Glutamatergic neuron (in vitro differentiated cells): ENCODE results near the gene NEURL1. TPM values are rescaled to one million over a fixed set of nuclear protein-coding genes. Genes with fewer than 3 reads are reported as not detected.

ENCODE experiments used
- DNase-seq: peaks from one replicate; pipeline ENCODE4 v3.0.0; 2022
- H3K27ac Mint-ChIP-seq: one replicate; pipeline ENCODE4 v1.8.0; 2020; ENCODE audit warnings: mild to moderate bottlenecking, mixed read lengths, inconsistent platforms; ENCODE audit not compliant: unreplicated experiment
- H3K27me3 Mint-ChIP-seq: one replicate; pipeline ENCODE4 v1.8.0; 2020; ENCODE audit warnings: mild to moderate bottlenecking, moderate library complexity, mixed read lengths, inconsistent platforms; ENCODE audit not compliant: unreplicated experiment
- H3K36me3 Mint-ChIP-seq: one replicate; pipeline ENCODE4 v1.8.0; 2020; ENCODE audit warnings: mild to moderate bottlenecking, mixed read lengths, inconsistent platforms; ENCODE audit not compliant: unreplicated experiment
- H3K4me1 Mint-ChIP-seq: one replicate; pipeline ENCODE4 v1.8.0; 2020; ENCODE audit warnings: mild to moderate bottlenecking, low read depth, mixed read lengths, inconsistent platforms; ENCODE audit not compliant: unreplicated experiment
- H3K4me3 Mint-ChIP-seq: one replicate; pipeline ENCODE4 v1.8.0; 2020; ENCODE audit warnings: mild to moderate bottlenecking, mixed read lengths, inconsistent platforms; ENCODE audit not compliant: unreplicated experiment
- H3K9me3 Mint-ChIP-seq: one replicate; pipeline ENCODE4 v1.8.0; 2020; ENCODE audit warnings: mild to moderate bottlenecking, moderate library complexity, mixed read lengths, inconsistent platforms; ENCODE audit not compliant: unreplicated experiment
- total RNA-seq: library from RNA; stranded (reverse); fragmentation: NEBNext Ultra II Directional; extraction: Animal tissue kit (Norgen Biotek cat#: 25700); gene quantifications from one replicate; pipeline ENCODE4 v1.2.1, GENCODE V29; 2021; ENCODE audit not compliant: unreplicated experiment
- TF ChIP-seq, protein P1 (sequence below): fragments of 200-600 bp; sonication (generic); IDR thresholded peaks from one replicate; pipeline ENCODE4 v1.5.0; 2021; ENCODE audit not compliant: partially characterized antibody, unreplicated experiment

The NEURL1 gene
- total RNA-seq, 1 donor from 2014 or later = 3.1 TPM

DNA sequence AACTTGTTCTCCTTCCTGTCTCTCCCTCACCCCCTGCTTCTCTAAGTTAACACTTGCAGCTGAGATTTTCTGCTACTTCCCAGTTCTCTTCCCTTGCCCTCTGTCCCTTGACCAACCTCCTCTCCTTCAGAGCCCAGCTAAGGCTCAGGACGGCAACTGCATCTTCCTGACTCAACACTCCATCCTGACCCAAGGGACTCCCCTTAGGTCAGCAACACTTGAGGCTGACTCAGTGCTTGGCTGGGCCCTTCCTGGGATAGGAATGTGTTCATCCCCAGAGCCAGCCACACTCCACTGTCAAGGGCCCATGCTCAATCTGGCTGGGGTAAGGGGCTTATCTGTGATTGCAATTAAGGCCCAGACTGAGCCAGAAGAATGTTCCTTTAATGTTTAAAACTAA, 44.8 kb upstream of the NEURL1 start:
- Mint-ChIP-seq H3K27me3 (peaks cover 2% of the 10 kb centered on the region), H3K27ac (peak overlapping the region; percentile 11), H3K9me3 (peaks cover 8% of the 10 kb centered on the region), H3K4me1 (peaks cover 10% of the 10 kb centered on the region), H3K4me3 (no peak overlapping the region), H3K36me3 (peaks cover 11% of the 10 kb centered on the region)
- no peak for DNase-seq
- TF ChIP-seq, protein P1, sequence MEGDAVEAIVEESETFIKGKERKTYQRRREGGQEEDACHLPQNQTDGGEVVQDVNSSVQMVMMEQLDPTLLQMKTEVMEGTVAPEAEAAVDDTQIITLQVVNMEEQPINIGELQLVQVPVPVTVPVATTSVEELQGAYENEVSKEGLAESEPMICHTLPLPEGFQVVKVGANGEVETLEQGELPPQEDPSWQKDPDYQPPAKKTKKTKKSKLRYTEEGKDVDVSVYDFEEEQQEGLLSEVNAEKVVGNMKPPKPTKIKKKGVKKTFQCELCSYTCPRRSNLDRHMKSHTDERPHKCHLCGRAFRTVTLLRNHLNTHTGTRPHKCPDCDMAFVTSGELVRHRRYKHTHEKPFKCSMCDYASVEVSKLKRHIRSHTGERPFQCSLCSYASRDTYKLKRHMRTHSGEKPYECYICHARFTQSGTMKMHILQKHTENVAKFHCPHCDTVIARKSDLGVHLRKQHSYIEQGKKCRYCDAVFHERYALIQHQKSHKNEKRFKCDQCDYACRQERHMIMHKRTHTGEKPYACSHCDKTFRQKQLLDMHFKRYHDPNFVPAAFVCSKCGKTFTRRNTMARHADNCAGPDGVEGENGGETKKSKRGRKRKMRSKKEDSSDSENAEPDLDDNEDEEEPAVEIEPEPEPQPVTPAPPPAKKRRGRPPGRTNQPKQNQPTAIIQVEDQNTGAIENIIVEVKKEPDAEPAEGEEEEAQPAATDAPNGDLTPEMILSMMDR = no peak

DNA sequence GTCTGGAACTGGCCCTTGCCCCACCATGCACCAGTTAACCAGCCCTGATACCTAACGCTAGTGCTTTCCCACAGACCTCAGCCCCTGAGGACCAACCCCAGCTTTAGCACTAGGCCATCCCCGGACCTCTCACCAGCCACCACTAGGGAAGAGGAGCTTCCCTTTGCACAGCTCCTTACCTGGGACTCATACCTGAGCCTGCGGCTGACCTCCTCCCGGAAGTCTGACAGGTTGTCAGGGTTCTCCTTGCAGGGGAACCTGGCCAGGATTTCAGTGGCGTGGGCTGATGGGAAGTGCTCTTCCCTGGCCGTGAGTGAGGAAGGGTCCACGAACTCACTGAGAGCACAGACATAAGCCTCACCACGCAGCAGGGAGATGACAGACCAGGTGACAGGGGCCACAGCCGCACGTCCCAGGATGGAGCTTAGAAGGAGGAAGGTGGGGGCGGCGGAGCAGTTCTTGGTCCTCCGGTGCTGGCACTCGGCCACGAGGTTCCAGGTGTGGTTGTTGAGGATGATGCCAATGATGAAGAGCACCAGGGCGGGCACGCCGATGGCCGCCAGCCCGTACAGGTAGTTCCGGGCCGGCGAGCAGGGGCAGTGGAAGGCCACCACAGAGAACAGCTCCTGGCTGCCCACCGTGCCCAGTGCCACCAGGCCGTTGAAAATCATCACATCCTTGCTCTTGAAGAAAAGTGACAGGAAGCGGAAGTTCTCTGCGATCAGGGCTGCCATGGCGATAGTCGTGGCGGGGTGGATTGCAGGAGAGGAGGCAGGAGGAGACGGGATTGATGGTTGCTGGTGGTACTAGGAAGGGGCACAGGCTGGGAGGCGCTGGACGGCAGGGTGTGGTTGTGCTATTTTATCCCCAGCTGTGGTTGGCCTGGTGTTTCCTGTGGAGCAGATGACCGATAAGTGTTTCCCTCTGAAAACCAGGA, 44.0 kb upstream of the NEURL1 start:
- no peak for DNase-seq
- peaks cover 8% of the 10 kb centered on the region for H3K9me3 Mint-ChIP-seq
- H3K27ac Mint-ChIP-seq = no peak overlapping the region
- H3K4me3 Mint-ChIP-seq = no peak overlapping the region
- peaks cover 2% of the 10 kb centered on the region for H3K27me3 Mint-ChIP-seq
- peaks cover 11% of the 10 kb centered on the region for H3K36me3 Mint-ChIP-seq
- H3K4me1 Mint-ChIP-seq = peaks cover 10% of the 10 kb centered on the region
- TF ChIP-seq, protein P1 = no peak

DNA sequence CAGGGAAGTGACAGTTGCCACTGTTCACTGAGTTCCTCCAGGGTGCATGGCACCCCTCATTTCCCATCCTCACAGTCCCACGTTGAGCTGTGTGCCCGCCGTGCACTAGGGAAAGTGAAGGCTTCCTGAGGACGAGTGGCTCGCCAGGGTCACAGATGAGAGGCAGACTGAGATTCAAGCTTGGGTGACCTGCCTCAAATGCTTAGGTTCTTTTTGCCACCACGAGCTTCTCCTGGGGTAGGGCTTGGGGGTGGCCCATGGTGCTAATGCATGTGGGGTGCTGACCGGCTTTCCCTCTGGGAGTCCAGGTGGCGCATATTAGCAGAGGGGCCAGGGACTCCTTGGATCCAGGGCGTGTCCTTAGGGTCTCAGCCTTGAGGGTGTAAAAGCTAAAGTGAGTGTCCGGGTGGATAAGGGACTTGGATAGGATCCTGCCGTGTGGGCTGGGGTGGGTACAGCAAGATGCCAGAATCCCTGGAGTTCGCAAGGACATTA, 43.3 kb upstream of the NEURL1 start:
- no peak overlapping the region for H3K27ac Mint-ChIP-seq
- H3K36me3 Mint-ChIP-seq = peaks cover 11% of the 10 kb centered on the region
- H3K4me3 Mint-ChIP-seq = no peak overlapping the region

DNA sequence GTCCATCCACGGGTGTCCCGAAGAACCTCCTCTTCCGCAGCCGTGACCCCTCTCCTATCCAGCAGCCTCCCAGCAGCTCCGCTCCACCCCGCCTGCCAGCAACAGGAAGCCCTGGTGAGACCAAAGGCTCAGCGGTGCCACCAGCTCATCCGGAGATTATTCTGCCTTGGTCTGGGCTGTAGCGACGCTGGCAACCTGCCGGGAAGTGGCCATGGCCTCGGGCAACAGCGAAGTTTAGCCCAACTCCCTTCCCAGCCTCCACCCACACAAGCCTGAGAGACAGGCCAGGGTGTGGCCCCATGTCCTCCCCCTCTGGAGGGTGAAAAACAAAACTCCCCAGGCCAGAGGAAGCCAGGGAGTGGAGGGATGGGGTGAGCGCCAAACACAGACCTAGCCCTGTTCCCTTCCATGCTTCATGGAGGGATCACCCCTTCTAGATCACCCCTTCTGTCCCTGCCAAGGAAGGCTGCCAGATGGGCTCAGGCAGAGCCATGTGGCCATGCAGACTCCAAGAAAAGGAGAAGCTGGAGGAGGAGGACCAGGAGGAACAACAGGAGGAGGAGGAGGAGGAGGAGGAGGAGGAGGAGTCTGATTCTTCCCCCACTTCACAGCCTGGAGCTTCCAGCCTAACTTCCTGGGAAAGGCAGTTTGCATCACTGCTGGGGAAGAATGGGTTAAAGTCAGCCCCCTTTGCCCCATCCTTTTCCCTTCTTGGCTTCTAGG, 42.3 kb upstream of the NEURL1 start:
- Mint-ChIP-seq H3K27me3 (peaks cover 2% of the 10 kb centered on the region), H3K4me1 (peaks cover 10% of the 10 kb centered on the region), H3K9me3 (peaks cover 8% of the 10 kb centered on the region), H3K36me3 (peaks cover 11% of the 10 kb centered on the region), H3K4me3 (no peak overlapping the region), H3K27ac (no peak overlapping the region)
- TF ChIP-seq, protein P1 = no peak
- no peak for DNase-seq

More for the DNA sequence above, 43.3 kb upstream of the NEURL1 start:
- no peak for DNase-seq
- peaks cover 2% of the 10 kb centered on the region for H3K27me3 Mint-ChIP-seq
- TF ChIP-seq, protein P1 = no peak
- H3K4me1 Mint-ChIP-seq = peaks cover 10% of the 10 kb centered on the region
- H3K9me3 Mint-ChIP-seq = peaks cover 8% of the 10 kb centered on the region
